GM20000 (cell line): ENCODE data around the gene AFF3.

Experiments used
- DNase-seq: peaks from one replicate; pipeline ENCODE4 v3.0.0; 2012; ENCODE audit warnings: low spot score
- TF ChIP-seq, protein P1 (sequence below): IDR thresholded peaks from 2 replicates; pipeline ENCODE4 v1.5.1; 2012; ENCODE audit warnings: mild to moderate bottlenecking, control low read depth; ENCODE audit errors: extremely low read depth, missing control alignments

AFF3 gene

DNA sequence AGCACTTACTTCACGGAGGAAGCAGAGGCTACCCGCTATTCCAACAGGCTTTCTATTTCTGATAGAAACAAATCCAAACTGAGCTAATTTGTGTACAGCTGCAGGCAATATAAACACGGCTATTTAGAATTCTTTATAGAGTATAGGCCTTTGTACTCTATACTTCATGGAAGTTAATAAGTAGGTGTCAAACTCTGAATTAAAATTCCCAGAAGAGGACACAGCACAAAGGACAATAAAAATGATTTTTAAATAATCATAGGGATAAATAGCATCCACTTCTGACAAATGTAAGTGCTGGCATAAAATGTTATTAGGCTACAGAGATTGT is 261.5 kb downstream of the AFF3 start:
- TF ChIP-seq, protein P1, sequence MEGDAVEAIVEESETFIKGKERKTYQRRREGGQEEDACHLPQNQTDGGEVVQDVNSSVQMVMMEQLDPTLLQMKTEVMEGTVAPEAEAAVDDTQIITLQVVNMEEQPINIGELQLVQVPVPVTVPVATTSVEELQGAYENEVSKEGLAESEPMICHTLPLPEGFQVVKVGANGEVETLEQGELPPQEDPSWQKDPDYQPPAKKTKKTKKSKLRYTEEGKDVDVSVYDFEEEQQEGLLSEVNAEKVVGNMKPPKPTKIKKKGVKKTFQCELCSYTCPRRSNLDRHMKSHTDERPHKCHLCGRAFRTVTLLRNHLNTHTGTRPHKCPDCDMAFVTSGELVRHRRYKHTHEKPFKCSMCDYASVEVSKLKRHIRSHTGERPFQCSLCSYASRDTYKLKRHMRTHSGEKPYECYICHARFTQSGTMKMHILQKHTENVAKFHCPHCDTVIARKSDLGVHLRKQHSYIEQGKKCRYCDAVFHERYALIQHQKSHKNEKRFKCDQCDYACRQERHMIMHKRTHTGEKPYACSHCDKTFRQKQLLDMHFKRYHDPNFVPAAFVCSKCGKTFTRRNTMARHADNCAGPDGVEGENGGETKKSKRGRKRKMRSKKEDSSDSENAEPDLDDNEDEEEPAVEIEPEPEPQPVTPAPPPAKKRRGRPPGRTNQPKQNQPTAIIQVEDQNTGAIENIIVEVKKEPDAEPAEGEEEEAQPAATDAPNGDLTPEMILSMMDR: no peak
- DNase-seq: no peak

GRCh38 chr2:99880148-99880963 is 262.0 kb downstream of the AFF3 start:
- no peak for DNase-seq

GRCh38 chr2:99879481-99879880 is 262.9 kb downstream of the AFF3 start:
- TF ChIP-seq, protein P1: no peak
- no peak for DNase-seq

More at GRCh38 chr2:99880148-99880963, 262.0 kb downstream of the AFF3 start:
- TF ChIP-seq, protein P1: no peak

DNA sequence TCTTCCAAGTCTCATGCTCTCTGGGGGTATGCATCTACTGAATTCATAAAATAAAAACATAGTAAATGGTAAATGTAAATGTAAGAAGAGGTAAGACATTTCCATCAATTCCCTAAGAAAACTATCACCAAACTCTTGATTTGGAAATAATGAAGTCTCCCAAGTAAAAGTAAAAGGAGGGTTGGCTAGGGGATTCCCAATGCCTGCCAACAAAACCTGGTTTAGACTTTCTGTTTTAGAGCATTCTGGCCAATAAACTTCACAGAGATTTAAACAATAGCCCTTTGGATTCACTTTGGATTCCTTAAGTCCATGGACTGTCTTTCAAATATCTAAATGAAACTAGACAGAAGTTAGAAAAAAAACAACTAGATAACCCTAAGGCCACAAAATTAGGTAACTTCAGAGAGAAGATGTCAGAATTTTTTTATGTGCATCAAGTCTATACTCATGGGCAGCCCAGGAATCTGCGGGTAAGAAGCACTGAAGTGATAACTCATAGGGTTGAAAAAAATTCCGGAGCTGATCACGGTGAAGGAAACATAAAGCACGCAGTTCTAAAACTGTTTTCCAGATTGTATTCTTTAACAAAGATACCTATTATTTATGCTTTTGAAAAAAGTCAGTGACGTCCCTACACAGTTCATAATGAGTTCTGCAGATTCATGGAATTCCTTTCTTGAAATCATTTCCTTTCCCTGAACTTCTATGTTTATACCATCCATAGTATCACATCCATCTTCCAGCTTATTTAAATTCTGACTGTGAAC is 263.6 kb downstream of the AFF3 start:
- TF ChIP-seq, protein P1: no peak
- DNase-seq: no peak

DNA sequence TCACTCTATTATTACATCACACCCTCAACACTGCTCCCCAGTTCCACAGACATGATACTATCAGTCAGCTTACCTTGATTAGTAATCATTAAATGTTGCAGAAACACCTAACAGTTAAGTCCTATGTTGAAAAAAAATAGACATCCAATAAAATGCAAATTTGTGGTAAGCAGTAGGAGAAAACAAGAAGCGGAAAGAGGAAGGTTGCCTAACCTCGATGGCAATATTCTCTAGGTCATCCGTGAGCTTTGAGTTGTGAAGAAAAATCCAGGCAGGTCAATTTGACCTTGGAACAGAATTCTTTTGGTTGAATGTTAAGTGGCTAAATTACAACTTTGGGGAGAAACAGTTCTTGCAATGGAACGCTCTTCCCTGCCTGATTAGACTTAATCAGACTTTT is 264.4 kb downstream of the AFF3 start:
- TF ChIP-seq, protein P1: no peak
- no peak for DNase-seq

GRCh38 chr2:99876956-99877355 is 265.4 kb downstream of the AFF3 start:
- DNase-seq: no peak
- TF ChIP-seq, protein P1: no peak

GRCh38 chr2:99875627-99876201 is 266.7 kb downstream of the AFF3 start:
- no peak for DNase-seq
- TF ChIP-seq, protein P1: no peak
